GM12878 (cell line): ENCODE measurements around the gene CCDC9. TPM values are rescaled to one million over a fixed set of nuclear protein-coding genes. Genes with fewer than 3 reads are reported as not detected.

Experiments
- ATAC-seq: fragments of 200-7000 bp; cut with Tn5 transposase; 3 replicates; pipeline ENCODE4 v1.9.1; 2020; ENCODE audit warnings: mild to moderate bottlenecking, moderate library complexity
- BruUV-seq: library from RNA; stranded (reverse); fragments of 400-500 nt; replicated peaks from 2 replicates; lab custom pipeline; 2021; lab: Mats Ljungman, UMichigan
- CTCF ChIA-PET: fragments of 300-600 bp; sonication (Branson Sonifier 250); formaldehyde crosslinking; extraction: SDS; loops from one replicate; lab custom pipeline; 2021; ENCODE audit warnings: inconsistent platforms; lab: Yijun Ruan, JAX
- POLR2A ChIA-PET: fragments of 350-600 bp; formaldehyde crosslinking; extraction: SDS; loops from one replicate; lab custom pipeline; 2021; ENCODE audit warnings: inconsistent platforms; lab: Charles Lee
- RAD21 ChIA-PET: fragments of 300-600 bp; sonication (Branson Sonifier 250); formaldehyde crosslinking; loops from one replicate; lab custom pipeline; 2023; ENCODE audit warnings: antibody characterized with exemption; ENCODE audit not compliant: unreplicated experiment; lab: Charles Lee
- SMC1A ChIA-PET: fragments of 300-600 bp; sonication (Branson Sonifier 250); formaldehyde crosslinking; loops from one replicate; lab custom pipeline; 2023; ENCODE audit not compliant: unreplicated experiment, uncharacterized antibody; lab: Charles Lee
- DNase-seq: peaks from one replicate; pipeline ENCODE4 v3.0.0-alpha.2; 2011; ENCODE audit warnings: low read depth, low spot score
- FAIRE-seq: peaks from 3 replicates; lab custom pipeline; 2011; peaks lifted over from hg19 to GRCh38; lab: Jason Lieb, UNC
- H2AFZ ChIP-seq: 2 replicates; pipeline ENCODE4 v1.6.0; 2011; ENCODE audit warnings: low read depth, low read length, control low read depth; ENCODE audit not compliant: control insufficient read depth
- H3K27ac ChIP-seq: 2 replicates; pipeline ENCODE4 v1.5.1; 2011; ENCODE audit warnings: control low read depth; ENCODE audit not compliant: control insufficient read depth, insufficient read depth
- H3K27me3 ChIP-seq, 2 experiments: replicated peaks in 1 of 2; 2 replicates each; pipeline versions ENCODE4 v1.6.0 to v1.6.1; 2011; ENCODE audit warnings: low read length in 1 of 2; ENCODE audit not compliant: control insufficient read depth in 2 of 2, insufficient read depth in 2 of 2
- H3K36me3 ChIP-seq, 2 experiments: 2 replicates each; pipeline ENCODE4 v1.5.1; 2011; ENCODE audit warnings: low read length in 1 of 2; ENCODE audit not compliant: control insufficient read depth in 2 of 2, insufficient read depth in 2 of 2
- H3K4me1 ChIP-seq: 2 replicates; pipeline ENCODE4 v1.6.1; 2011; ENCODE audit warnings: mild to moderate bottlenecking, low read length, moderate library complexity, mixed read lengths; ENCODE audit not compliant: control insufficient read depth, insufficient read depth
- H3K4me2 ChIP-seq: 2 replicates; pipeline ENCODE4 v1.6.0; 2011; ENCODE audit warnings: control low read depth; ENCODE audit not compliant: control insufficient read depth, insufficient read depth
- H3K4me3 ChIP-seq: fragments of 200-600 bp; sonication (generic); 2 replicates; pipeline ENCODE4 v1.5.1; 2016
- H3K79me2 ChIP-seq: 2 replicates; pipeline ENCODE4 v1.6.0; 2011; ENCODE audit warnings: low read length; ENCODE audit not compliant: control insufficient read depth, insufficient read depth
- H3K9ac ChIP-seq: 2 replicates; pipeline ENCODE4 v1.8.0; 2011; ENCODE audit warnings: low read length, control low read depth, mixed read lengths; ENCODE audit not compliant: control insufficient read depth, insufficient read depth
- H3K9me3 ChIP-seq: replicated peaks from 3 replicates; pipeline ENCODE4 v1.5.1; 2011; ENCODE audit warnings: mild to moderate bottlenecking, low read length; ENCODE audit not compliant: control insufficient read depth, insufficient read depth
- H4K20me1 ChIP-seq: 2 replicates; pipeline ENCODE4 v1.6.0; 2011; ENCODE audit not compliant: control insufficient read depth, insufficient read depth
- CBX5 ChIP-seq: sonication (generic); IDR thresholded peaks from 2 replicates; pipeline ENCODE4 v1.6.1; 2016; ENCODE audit warnings: low read depth, moderate library complexity, mild to moderate bottlenecking, inconsistent platforms
- CEBPZ ChIP-seq: fragments of 150-350 bp; IDR thresholded peaks from 2 replicates; pipeline ENCODE4 v1.6.1; 2016; ENCODE audit warnings: low read depth, low read length
- DPF2 ChIP-seq: fragments of 450-650 bp; IDR thresholded peaks from 2 replicates; pipeline ENCODE4 v1.6.1; 2017; ENCODE audit warnings: mild to moderate bottlenecking
- EED ChIP-seq: sonication (generic); IDR thresholded peaks from 2 replicates; pipeline ENCODE4 v1.6.1; 2016; ENCODE audit warnings: antibody characterized with exemption, low read depth
- EZH2 ChIP-seq: IDR thresholded peaks from 2 replicates; pipeline ENCODE4 v1.6.1; 2012; ENCODE audit warnings: low read depth, mild to moderate bottlenecking, control low read depth, inconsistent platforms, low read length, borderline replicate concordance; ENCODE audit not compliant: control insufficient read depth
- NR2C1 ChIP-seq: fragments of 450-650 bp; IDR thresholded peaks from 2 replicates; pipeline ENCODE4 v1.6.1; 2017; ENCODE audit warnings: antibody characterized with exemption, mild to moderate bottlenecking, moderate library complexity
- PKNOX1 ChIP-seq: fragments of 450-650 bp; IDR thresholded peaks from 2 replicates; pipeline ENCODE4 v1.6.1; 2016; ENCODE audit warnings: mild to moderate bottlenecking
- POLR2AphosphoS5 ChIP-seq: IDR thresholded peaks from 2 replicates; pipeline ENCODE4 v1.6.1; 2011; ENCODE audit warnings: mild to moderate bottlenecking, low read length, inconsistent platforms
- SP1 ChIP-seq: IDR thresholded peaks from one replicate; pipeline ENCODE4 v1.6.1; 2011; ENCODE audit warnings: low read depth, low read length
- TCF7 ChIP-seq: IDR thresholded peaks from 2 replicates; pipeline ENCODE4 v1.6.1; 2014; ENCODE audit warnings: antibody characterized with exemption, borderline replicate concordance
- USF1 ChIP-seq: IDR thresholded peaks from 2 replicates; pipeline ENCODE4 v1.6.1; 2011; ENCODE audit warnings: borderline replicate concordance, low read depth, mild to moderate bottlenecking, moderate library complexity, mixed read lengths, low read length; ENCODE audit not compliant: insufficient read depth; ENCODE audit errors: extremely low read length
- WGBS: methylation state at CpG from one replicate; pipeline ENCODE4 v1.1.6; 2016; ENCODE audit warnings: low lambda C conversion rate; ENCODE audit not compliant: insufficient replicate concordance, insufficient coverage; ENCODE audit errors: missing lambda C conversion rate; 5-methylcytosine and 5-hydroxymethylcytosine counted together
- in situ Hi-C: fragments of 300-500 bp; cut with MboI; formaldehyde crosslinking; loops from 9 replicates; pipeline ENCODE4 v1.14.3; 2018; ENCODE audit warnings: mixed read lengths
- intact Hi-C: fragments of 100-400 bp; cut with micrococcal nuclease; formaldehyde crosslinking; loops from one replicate; pipeline ENCODE4 v1.14.2; 2022; ENCODE audit not compliant: unreplicated experiment
- polyA plus RNA-seq, 11 experiments: library from polyadenylated mRNA; depleted of rRNA in 4 of 11; unstranded in 6 of 11; stranded (reverse) in 5 of 11; fragments of >200 nt; fragmentation: Nextera tagmentation in 4 of 11; fragmentation: Illumina TruSeq in 1 of 11; extraction: Ambion mirVana in 4 of 11; extraction: Trizol in 1 of 11; gene quantifications; 1 replicate in 1 of 11; 2 replicates in 10 of 11; pipeline versions ENCODE4 v1.2.1 to v1.2.3, GENCODE V29; 2011 to 2016; ENCODE audit warnings: inconsistent platforms in 2 of 11, missing spikeins in 2 of 11, low read depth in 1 of 11
- total RNA-seq, 4 experiments: library from RNA; depleted of rRNA in 3 of 4; stranded (reverse); fragments of >200 nt in 3 of 4; fragmentation: Illumina TruSeq in 1 of 4; extraction: Trizol in 1 of 4; gene quantifications; 2 replicates each; pipeline versions ENCODE4 v1.2.1 to v1.2.3, GENCODE V29; 2013 to 2021

CCDC9 gene
- total and polyA plus RNA-seq, 10 of the 15 experiments (the other 5 are each of a cell fraction or from before 2014, with no cell fraction given), result 0.18 to 17.5 (median 7.1) TPM; not detected in 1

- H3K36me3 ChIP-seq, result peaks cover 0 to under 1% of the 10 kb centered on the region in 2 experiments; a peak in 2 of 4 replicates
- no peak for ATAC-seq
- ChIA-PET RAD21 (interaction anchor here (0.6 to 0.7 kb wide), 2 partner anchors 9 to 93 kb away, joined by 3 to 5 read pairs; no protein-coding TSS in a partner anchor), SMC1A (interaction anchor here (0.6 to 1.9 kb wide), 3 partner anchors 9 to 38 kb away, joined by 3 to 5 read pairs (median 5); no protein-coding TSS in a partner anchor), CTCF (interaction anchor here (1.7 to 2.4 kb wide), 2 partner anchors 9 to 43 kb away, joined by 6 to 16 read pairs; no protein-coding TSS in a partner anchor), POLR2A (interaction anchor here (0.6 kb wide), 2 partner anchors 21 to 1268 kb away, joined by 5 to 10 read pairs; no protein-coding TSS in a partner anchor)
- no peak overlapping the region for H3K4me3 ChIP-seq
- in situ Hi-C loops (no loop called here), intact Hi-C loops (no loop called here)
- no peak for FAIRE-seq
- H3K27me3 ChIP-seq, result no peaks in the 10 kb centered on the region
- TF ChIP-seq TCF7 (no peak), PKNOX1 (peak; percentile 26; the same call in 1 of the 2 replicates)
- H4K20me1 ChIP-seq, result no peaks in the 10 kb centered on the region
- DNase-seq, result no peak
- BruUV-seq, result no TSS peak
- peaks cover 9% of the 10 kb centered on the region for H3K79me2 ChIP-seq
- H3K27ac ChIP-seq, result no peak overlapping the region
- 64% methylated on average over 3 of the region's 3 CpGs for WGBS
- no peaks in the 10 kb centered on the region for H3K9me3 ChIP-seq
- H3K9ac ChIP-seq, result no peak overlapping the region
- no peak overlapping the region for H2AFZ ChIP-seq
- no peak overlapping the region for H3K4me2 ChIP-seq
- peaks cover 7% of the 10 kb centered on the region for H3K4me1 ChIP-seq
Measured at GRCh38 chr19:47253467-47253881, 2.9 kb upstream of the CCDC9 start.

- Histone ChIP-seq H3K27me3 (no peaks in the 10 kb centered on the region), H3K4me3 (no peak overlapping the region), H3K79me2 (peaks cover 9% of the 10 kb centered on the region), H3K27ac (no peak overlapping the region), H4K20me1 (no peaks in the 10 kb centered on the region), H3K9ac (no peak overlapping the region), H2AFZ (no peak overlapping the region), H3K4me2 (no peak overlapping the region), H3K9me3 (no peaks in the 10 kb centered on the region), H3K4me1 (peaks cover 7% of the 10 kb centered on the region), H3K36me3 (peaks cover 0 to 1% of the 10 kb centered on the region in 2 experiments; a peak in 2 of 4 replicates)
- ChIA-PET POLR2A (interaction anchor here (0.6 kb wide), 1 partner anchor 20 kb away, joined by 5 read pairs; no protein-coding TSS in a partner anchor), RAD21 (interaction anchor here (0.6 kb wide), 1 partner anchor 94 kb away, joined by 5 read pairs; no protein-coding TSS in a partner anchor), SMC1A (interaction anchor here (0.6 to 1.9 kb wide), 3 partner anchors 10 to 38 kb away, joined by 3 to 5 read pairs (median 5); no protein-coding TSS in a partner anchor), CTCF (interaction anchor here (1.7 to 2.4 kb wide), 2 partner anchors 10 to 43 kb away, joined by 6 to 16 read pairs; no protein-coding TSS in a partner anchor)
- BruUV-seq, result no TSS peak
- FAIRE-seq (no peak), ATAC-seq (no peak), DNase-seq (no peak)
- WGBS, result 89% methylated on average over 5 of the region's 5 CpGs
- intact Hi-C loops (no loop called here), in situ Hi-C loops (no loop called here)
- no peak for TF ChIP-seq CEBPZ
- TF ChIP-seq DPF2, result no peak
- no peak for TF ChIP-seq POLR2AphosphoS5
- TF ChIP-seq CBX5, result no peak
- TF ChIP-seq SP1, result no peak
- no peak for TF ChIP-seq USF1
- TF ChIP-seq NR2C1, result no peak
- no peak for TF ChIP-seq EED
- no peak for TF ChIP-seq EZH2
Measured at GRCh38 chr19:47253970-47254369, 2.4 kb upstream of the CCDC9 start.
